Parathyroid adenoma (tissue), 2 donors: ENCODE results near the gene CCL13.

ENCODE experiments used
- H2AFZ ChIP-seq: fragments of 300-600 bp; sonication (generic); one replicate; pipeline ENCODE4 v1.7.0; 2017; ENCODE audit warnings: antibody characterized with exemption, mild to moderate bottlenecking
- H3K27ac ChIP-seq: fragments of 300-600 bp; sonication (generic); one replicate; pipeline ENCODE4 v1.7.0; 2017
- H3K27me3 ChIP-seq: fragments of 300-600 bp; sonication (generic); one replicate; pipeline ENCODE4 v1.7.0; 2017; ENCODE audit warnings: low read length; ENCODE audit not compliant: control insufficient read depth, insufficient read depth
- H3K36me3 ChIP-seq: fragments of 300-600 bp; sonication (generic); one replicate; pipeline ENCODE4 v1.7.0; 2017; ENCODE audit warnings: low read length; ENCODE audit not compliant: control insufficient read depth, insufficient read depth
- H3K4me1 ChIP-seq: fragments of 300-600 bp; sonication (generic); one replicate; pipeline ENCODE4 v1.7.0; 2017; ENCODE audit warnings: control low read depth
- H3K4me2 ChIP-seq: fragments of 300-600 bp; sonication (generic); one replicate; pipeline ENCODE4 v1.7.0; 2017; ENCODE audit warnings: low read length
- H3K4me3 ChIP-seq: fragments of 300-600 bp; sonication (generic); one replicate; pipeline ENCODE4 v1.7.0; 2017; ENCODE audit warnings: low read depth, low read length
- H3K79me2 ChIP-seq: fragments of 300-600 bp; sonication (generic); one replicate; pipeline ENCODE4 v1.7.0; 2017; ENCODE audit warnings: control low read depth
- H3K9ac ChIP-seq: fragments of 300-600 bp; sonication (generic); one replicate; pipeline ENCODE4 v1.7.0; 2017; ENCODE audit warnings: mild to moderate bottlenecking
- H3K9me3 ChIP-seq: fragments of 300-600 bp; sonication (generic); one replicate; pipeline ENCODE4 v1.7.0; 2017; ENCODE audit warnings: low read length; ENCODE audit not compliant: control insufficient read depth
- CTCF ChIP-seq: fragments of 300-600 bp; sonication (generic); IDR thresholded peaks from one replicate; pipeline ENCODE4 v1.7.0; 2017; ENCODE audit warnings: antibody characterized with exemption, mild to moderate bottlenecking
- donor health status: primary hyperparathyroidism.

The CCL13 gene

GRCh38 chr17:34377078-34377823 lies 21.0 kb downstream of the CCL13 start:
- no peak for TF ChIP-seq CTCF
- Histone ChIP-seq H3K9me3 (no peaks in the 10 kb centered on the region), H3K27me3 (no peaks in the 10 kb centered on the region), H2AFZ (no peak overlapping the region), H3K4me2 (no peak overlapping the region), H3K36me3 (no peaks in the 10 kb centered on the region), H3K4me1 (no peaks in the 10 kb centered on the region), H3K79me2 (no peaks in the 10 kb centered on the region), H3K4me3 (no peak overlapping the region), H3K27ac (no peak overlapping the region), H3K9ac (no peak overlapping the region)

- no peak for TF ChIP-seq CTCF
- Histone ChIP-seq H2AFZ (no peak overlapping the region), H3K9me3 (no peaks in the 10 kb centered on the region), H3K27ac (no peak overlapping the region), H3K4me1 (no peaks in the 10 kb centered on the region), H3K36me3 (no peaks in the 10 kb centered on the region), H3K4me2 (no peak overlapping the region), H3K79me2 (no peaks in the 10 kb centered on the region), H3K27me3 (no peaks in the 10 kb centered on the region), H3K9ac (no peak overlapping the region), H3K4me3 (no peak overlapping the region)
Measured at GRCh38 chr17:34378664-34379101, 22.4 kb downstream of the CCL13 start.

GRCh38 chr17:34379868-34380267 lies 23.6 kb downstream of the CCL13 start:
- H3K27me3 ChIP-seq = no peaks in the 10 kb centered on the region
- TF ChIP-seq CTCF = no peak

GRCh38 chr17:34382621-34383124 lies 26.4 kb downstream of the CCL13 start:
- no peaks in the 10 kb centered on the region for H3K36me3 ChIP-seq
- no peaks in the 10 kb centered on the region for H3K79me2 ChIP-seq
- H3K4me2 ChIP-seq = no peak overlapping the region
- no peak overlapping the region for H3K27ac ChIP-seq
- H3K4me3 ChIP-seq = no peak overlapping the region
- H3K9ac ChIP-seq = no peak overlapping the region
- H2AFZ ChIP-seq = no peak overlapping the region
- H3K9me3 ChIP-seq = no peaks in the 10 kb centered on the region
- no peaks in the 10 kb centered on the region for H3K27me3 ChIP-seq
- no peak for TF ChIP-seq CTCF
- H3K4me1 ChIP-seq = no peaks in the 10 kb centered on the region

More at GRCh38 chr17:34379868-34380267, 23.6 kb downstream of the CCL13 start:
- Histone ChIP-seq H3K36me3 (no peaks in the 10 kb centered on the region), H3K9ac (no peak overlapping the region), H2AFZ (no peak overlapping the region), H3K27ac (no peak overlapping the region), H3K4me2 (no peak overlapping the region), H3K79me2 (no peaks in the 10 kb centered on the region), H3K4me1 (no peaks in the 10 kb centered on the region), H3K9me3 (no peaks in the 10 kb centered on the region), H3K4me3 (no peak overlapping the region)

DNA sequence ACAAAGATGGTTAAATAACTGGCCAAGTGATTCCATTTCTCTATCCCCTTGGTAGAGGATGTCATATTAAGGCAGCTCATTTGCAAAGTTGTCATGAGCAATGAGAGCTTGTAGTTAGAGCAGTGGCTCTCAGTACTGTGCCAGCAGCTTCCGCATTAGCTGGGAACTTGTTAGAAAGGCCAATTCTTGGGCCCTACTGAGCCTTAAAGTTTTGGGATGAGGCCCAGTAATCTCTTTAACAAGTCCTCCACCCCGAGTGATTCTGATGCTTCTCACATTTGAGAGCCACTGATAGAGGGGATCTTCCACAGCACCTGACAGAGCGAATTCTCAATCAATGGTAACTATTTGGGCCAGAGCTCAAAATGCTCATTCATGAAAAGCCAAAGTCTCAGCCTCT lies 26.9 kb downstream of the CCL13 start:
- Histone ChIP-seq H2AFZ (no peak overlapping the region), H3K79me2 (no peaks in the 10 kb centered on the region), H3K4me2 (no peak overlapping the region), H3K4me1 (no peaks in the 10 kb centered on the region), H3K9me3 (no peaks in the 10 kb centered on the region), H3K9ac (no peak overlapping the region), H3K27me3 (no peaks in the 10 kb centered on the region), H3K27ac (no peak overlapping the region), H3K36me3 (no peaks in the 10 kb centered on the region), H3K4me3 (no peak overlapping the region)
- TF ChIP-seq CTCF = no peak
